DND-41 (cell line): ENCODE data around the gene RABGGTA.
A peak's percentile ranks its signal among the peaks of the same experiment; 100 is the strongest.

Experiments
- ATAC-seq: fragments of 200-7000 bp; cut with Tn5 transposase; 3 replicates; pipeline ENCODE4 v1.9.1; 2021; ENCODE audit warnings: low read depth; ENCODE audit not compliant: insufficient read depth
- DNase-seq: peaks from one replicate; pipeline ENCODE4 v3.0.0-alpha.2; 2020
- H2AFZ ChIP-seq: 2 replicates; pipeline ENCODE4 v1.6.0; 2012; ENCODE audit warnings: low read depth, low read length
- H3K27ac ChIP-seq: 2 replicates; pipeline ENCODE4 v1.5.1; 2012; ENCODE audit warnings: low read length, inconsistent platforms
- H3K27me3 ChIP-seq: fragments of 200-600 bp; sonication (generic); 2 replicates; pipeline ENCODE4 v1.6.0; 2012; ENCODE audit warnings: low read length, mild to moderate bottlenecking, inconsistent platforms; ENCODE audit not compliant: insufficient read depth, poor library complexity
- H3K36me3 ChIP-seq: 2 replicates; pipeline ENCODE4 v1.5.1; 2012; ENCODE audit warnings: low read length, inconsistent platforms; ENCODE audit not compliant: insufficient read depth
- H3K4me1 ChIP-seq: 2 replicates; pipeline ENCODE4 v1.5.1; 2012; ENCODE audit warnings: mild to moderate bottlenecking, low read length; ENCODE audit not compliant: insufficient read depth
- H3K4me2 ChIP-seq: 2 replicates; pipeline ENCODE4 v1.6.0; 2012; ENCODE audit warnings: mild to moderate bottlenecking, moderate library complexity, low read length, inconsistent platforms; ENCODE audit not compliant: insufficient read depth
- H3K4me3 ChIP-seq, 2 experiments: fragments of 200-600 bp in 1 of 2; shearing (Covaris generic) in 1 of 2; 2 replicates each; pipeline ENCODE4 v1.5.1; 2012 to 2016; ENCODE audit warnings: inconsistent platforms in 2 of 2, low read length in 2 of 2, mild to moderate bottlenecking in 2 of 2, low read depth in 1 of 2, moderate library complexity in 1 of 2
- H3K79me2 ChIP-seq: 2 replicates; pipeline ENCODE4 v1.6.0; 2012; ENCODE audit warnings: low read length, inconsistent platforms; ENCODE audit not compliant: insufficient read depth
- H3K9ac ChIP-seq: 2 replicates; pipeline ENCODE4 v1.6.0; 2012; ENCODE audit warnings: low read depth, mild to moderate bottlenecking, inconsistent platforms, low read length, moderate library complexity
- H3K9me3 ChIP-seq: 2 replicates; pipeline ENCODE4 v1.5.1; 2012; ENCODE audit warnings: low read length, moderate library complexity, mild to moderate bottlenecking, inconsistent platforms; ENCODE audit not compliant: insufficient read depth, severe bottlenecking
- H4K20me1 ChIP-seq: 2 replicates; pipeline ENCODE4 v1.6.0; 2012; ENCODE audit warnings: low read length; ENCODE audit not compliant: insufficient read depth
- CTCF ChIP-seq: IDR thresholded peaks from 2 replicates; pipeline ENCODE4 v1.5.1; 2012; ENCODE audit warnings: borderline replicate concordance, low read length, moderate library complexity, mild to moderate bottlenecking; ENCODE audit not compliant: poor library complexity, severe bottlenecking; ENCODE audit errors: extremely low read depth
- EZH2 ChIP-seq: IDR thresholded peaks from 3 replicates; pipeline ENCODE4 v1.6.1; 2012; ENCODE audit warnings: borderline replicate concordance, low read depth, mild to moderate bottlenecking, moderate library complexity, low read length, inconsistent platforms; ENCODE audit not compliant: severe bottlenecking

RABGGTA gene

GRCh38 chr14:24271134-24271833 lies at the start of gene RABGGTA:
Gene RABGGTA, minus strand, starts transcription at chr14:24271597. Its CDS starts 482 bp downstream, at chr14:24271115.
- peaks cover 13% of the 10 kb centered on the region; the same call in 1 of the 2 replicates for H3K36me3 ChIP-seq
- TF ChIP-seq CTCF (peak; percentile 91), EZH2 (no peak)
- peaks cover 6% of the 10 kb centered on the region; the same call in 1 of the 2 replicates for H3K79me2 ChIP-seq
- peak within 1 kb of the TSS; percentile 90 for H3K4me2 ChIP-seq
- H3K27me3 ChIP-seq = no peaks in the 10 kb centered on the region
- H3K27ac ChIP-seq = peak within 1 kb of the TSS; percentile 95
- H3K9ac ChIP-seq = peak within 1 kb of the TSS; percentile 95
- no peaks in the 10 kb centered on the region for H3K9me3 ChIP-seq
- peak; percentile 97 for ATAC-seq
- peak within 1 kb of the TSS; percentile 66 to 78 for H3K4me3 ChIP-seq
- H3K4me1 ChIP-seq = peaks cover 27% of the 10 kb centered on the region
- H4K20me1 ChIP-seq = no peaks in the 10 kb centered on the region
- DNase-seq = peak; percentile 90
- peak within 1 kb of the TSS; percentile 93 for H2AFZ ChIP-seq

GRCh38 chr14:24317141-24317928 lies 45.9 kb upstream of the RABGGTA start:
- no peak for ATAC-seq
- no peak overlapping the region for H3K27ac ChIP-seq
- DNase-seq = no peak
- TF ChIP-seq CTCF (no peak), EZH2 (no peak)
- H3K4me3 ChIP-seq = no peak overlapping the region
- H4K20me1 ChIP-seq = no peaks in the 10 kb centered on the region
- no peaks in the 10 kb centered on the region for H3K4me1 ChIP-seq
- H3K36me3 ChIP-seq = no peaks in the 10 kb centered on the region
- no peak overlapping the region for H3K9ac ChIP-seq
- no peak overlapping the region for H3K4me2 ChIP-seq
- H3K27me3 ChIP-seq = no peaks in the 10 kb centered on the region
- H2AFZ ChIP-seq = no peak overlapping the region
- no peaks in the 10 kb centered on the region for H3K9me3 ChIP-seq
- no peaks in the 10 kb centered on the region for H3K79me2 ChIP-seq

- Histone ChIP-seq H3K4me1 (no peaks in the 10 kb centered on the region), H3K27ac (no peak overlapping the region), H3K4me3 (no peak overlapping the region), H3K27me3 (no peaks in the 10 kb centered on the region), H3K9ac (no peak overlapping the region), H4K20me1 (no peaks in the 10 kb centered on the region), H3K9me3 (no peaks in the 10 kb centered on the region), H2AFZ (no peak overlapping the region), H3K36me3 (no peaks in the 10 kb centered on the region), H3K4me2 (no peak overlapping the region), H3K79me2 (no peaks in the 10 kb centered on the region)
- TF ChIP-seq CTCF (no peak), EZH2 (no peak)
- no peak for DNase-seq
- ATAC-seq = no peak
Observed at GRCh38 chr14:24316597-24316950, 45.2 kb upstream of the RABGGTA start.
